ENCODE results near the gene ZFP30.

ZFP30 gene

DNA sequence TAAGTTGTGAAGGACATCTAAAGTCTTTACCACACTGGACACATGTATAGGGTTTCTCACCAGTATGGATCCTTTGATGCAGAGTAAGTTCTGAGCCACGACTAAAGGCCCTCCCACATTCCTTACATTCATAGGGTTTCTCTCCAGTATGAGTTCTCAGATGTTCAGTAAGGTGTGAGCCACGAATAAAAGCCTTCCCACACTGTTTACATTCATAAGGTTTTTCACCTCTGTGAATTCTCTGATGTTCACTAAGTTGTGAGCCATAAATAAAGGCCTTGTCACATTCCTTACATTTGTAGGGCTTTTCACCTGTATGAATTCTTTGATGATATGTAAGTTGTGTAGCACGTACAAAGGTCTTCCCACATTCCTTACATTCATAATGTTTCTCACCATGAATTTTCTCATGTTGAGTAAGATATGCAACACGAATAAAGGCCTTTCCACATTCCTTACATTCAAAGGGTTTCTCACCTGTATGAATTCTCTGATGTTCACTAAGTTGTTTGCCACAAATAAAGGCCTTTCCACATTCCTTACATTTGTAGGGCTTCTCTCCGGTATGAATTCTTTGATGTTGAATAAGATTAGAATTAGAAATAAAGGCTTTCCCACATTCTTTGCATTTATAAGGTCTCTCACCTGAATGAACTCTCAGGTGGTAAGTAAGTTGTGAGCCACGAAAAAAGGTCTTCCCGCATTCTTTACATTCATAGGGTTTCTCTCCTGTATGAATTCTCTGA, 90.5 kb downstream of the ZFP30 start:
- DNase-seq (ENCODE audit: low spot score) = no peak

All from ecto neural progenitor cell (in vitro differentiated cells).